ENCODE data around the gene AP3D1.

DNA sequence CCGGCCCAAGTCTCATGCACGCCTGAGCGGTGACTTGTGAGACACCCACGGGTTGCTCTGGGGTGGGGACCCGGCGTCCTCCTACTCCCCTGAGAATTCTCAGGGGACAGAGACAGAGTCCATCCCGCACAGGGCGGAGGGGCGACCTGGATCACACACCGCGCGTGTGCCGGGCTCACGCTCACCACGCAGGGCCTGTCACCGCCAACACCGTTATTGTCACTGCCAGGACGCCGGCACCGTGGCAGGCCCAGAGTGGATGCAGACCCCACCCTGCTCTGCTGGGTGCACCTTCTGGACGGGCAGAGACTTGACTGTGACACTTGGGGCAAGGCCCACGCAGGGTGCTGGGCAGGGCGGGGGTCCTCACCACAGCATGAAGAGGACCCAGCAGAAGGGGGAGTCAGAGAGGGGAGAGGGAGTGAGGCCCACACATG, 71.5 kb downstream of the AP3D1 start:
- TF ChIP-seq, protein P1, sequence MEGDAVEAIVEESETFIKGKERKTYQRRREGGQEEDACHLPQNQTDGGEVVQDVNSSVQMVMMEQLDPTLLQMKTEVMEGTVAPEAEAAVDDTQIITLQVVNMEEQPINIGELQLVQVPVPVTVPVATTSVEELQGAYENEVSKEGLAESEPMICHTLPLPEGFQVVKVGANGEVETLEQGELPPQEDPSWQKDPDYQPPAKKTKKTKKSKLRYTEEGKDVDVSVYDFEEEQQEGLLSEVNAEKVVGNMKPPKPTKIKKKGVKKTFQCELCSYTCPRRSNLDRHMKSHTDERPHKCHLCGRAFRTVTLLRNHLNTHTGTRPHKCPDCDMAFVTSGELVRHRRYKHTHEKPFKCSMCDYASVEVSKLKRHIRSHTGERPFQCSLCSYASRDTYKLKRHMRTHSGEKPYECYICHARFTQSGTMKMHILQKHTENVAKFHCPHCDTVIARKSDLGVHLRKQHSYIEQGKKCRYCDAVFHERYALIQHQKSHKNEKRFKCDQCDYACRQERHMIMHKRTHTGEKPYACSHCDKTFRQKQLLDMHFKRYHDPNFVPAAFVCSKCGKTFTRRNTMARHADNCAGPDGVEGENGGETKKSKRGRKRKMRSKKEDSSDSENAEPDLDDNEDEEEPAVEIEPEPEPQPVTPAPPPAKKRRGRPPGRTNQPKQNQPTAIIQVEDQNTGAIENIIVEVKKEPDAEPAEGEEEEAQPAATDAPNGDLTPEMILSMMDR (IDR thresholded peaks at IDR 0.05) = no peak
- TF ChIP-seq POLR2A (IDR thresholded peaks at IDR 0.05) = no peak
